NOMO-1 treated with dmso at 0.1 percent for 144 hours (cell line): ENCODE results near the gene DPH3.
A peak's percentile ranks its signal among the peaks of the same experiment; 100 is the strongest.

Experiments
- DNase-seq: peaks from one replicate; lab custom pipeline; 2025; ENCODE audit not compliant: unreplicated experiment; lab: John Stamatoyannopoulos, UW

Gene DPH3

GRCh38 chr3:16294844-16295243 is 30.1 kb upstream of the DPH3 start:
- DNase-seq: no peak

DNA sequence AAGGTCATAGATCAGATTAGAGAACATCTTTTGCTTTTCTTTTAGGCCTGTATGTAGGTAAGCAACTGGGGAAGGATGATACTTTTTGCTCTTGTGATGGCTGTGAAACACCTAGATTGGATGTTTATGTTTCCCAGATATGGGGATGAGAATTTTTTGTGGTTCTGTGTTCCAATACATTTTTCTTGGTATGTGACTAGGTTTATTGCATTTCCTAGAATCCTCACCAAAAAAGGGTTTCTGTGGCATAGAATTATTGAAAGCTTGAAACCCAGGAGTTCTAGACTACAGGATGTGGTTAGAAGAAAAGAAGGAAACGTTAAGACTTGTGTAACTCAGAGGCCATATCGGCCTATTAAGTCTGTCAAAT is 26.1 kb upstream of the DPH3 start:
- DNase-seq: peak; percentile 70

DNA sequence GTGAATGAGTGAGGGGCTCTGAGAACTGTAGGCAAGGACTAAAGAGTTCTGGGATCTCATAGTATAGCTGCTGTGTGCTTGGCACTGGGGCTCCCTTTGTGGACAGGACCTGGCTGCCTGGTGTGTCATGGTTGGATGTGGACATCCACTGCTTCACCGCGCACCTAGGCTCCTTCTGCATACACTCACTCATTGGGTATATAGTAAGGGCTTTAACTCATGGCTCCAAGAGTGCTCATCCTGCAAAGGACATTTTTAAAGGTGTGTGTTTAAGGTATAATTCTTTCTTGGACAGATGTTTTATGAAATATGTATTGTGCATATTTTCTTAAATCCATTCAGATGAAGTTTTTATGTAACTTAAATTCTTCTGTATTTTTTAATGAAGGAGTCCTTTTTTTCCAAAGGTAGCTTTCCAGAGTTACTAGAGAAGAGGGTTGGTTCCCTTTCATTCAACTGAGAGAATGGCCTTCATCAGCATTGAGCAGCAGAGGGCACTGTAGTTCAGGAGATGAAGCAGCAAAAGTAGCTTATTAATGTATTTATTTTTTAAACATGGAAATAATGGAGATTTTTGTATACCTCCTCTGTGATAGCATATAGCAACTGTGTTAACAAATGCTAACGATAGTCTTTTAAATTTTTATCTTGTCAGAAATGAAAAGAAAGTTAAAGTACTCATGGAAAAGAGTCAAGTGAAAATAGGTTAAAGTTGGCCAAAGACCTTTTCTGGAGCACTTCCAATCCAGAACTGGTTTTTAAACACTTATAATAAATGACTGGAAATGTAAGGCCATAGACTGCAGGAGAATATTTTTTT is 25.5 kb upstream of the DPH3 start:
- peak; percentile 9 for DNase-seq

DNA sequence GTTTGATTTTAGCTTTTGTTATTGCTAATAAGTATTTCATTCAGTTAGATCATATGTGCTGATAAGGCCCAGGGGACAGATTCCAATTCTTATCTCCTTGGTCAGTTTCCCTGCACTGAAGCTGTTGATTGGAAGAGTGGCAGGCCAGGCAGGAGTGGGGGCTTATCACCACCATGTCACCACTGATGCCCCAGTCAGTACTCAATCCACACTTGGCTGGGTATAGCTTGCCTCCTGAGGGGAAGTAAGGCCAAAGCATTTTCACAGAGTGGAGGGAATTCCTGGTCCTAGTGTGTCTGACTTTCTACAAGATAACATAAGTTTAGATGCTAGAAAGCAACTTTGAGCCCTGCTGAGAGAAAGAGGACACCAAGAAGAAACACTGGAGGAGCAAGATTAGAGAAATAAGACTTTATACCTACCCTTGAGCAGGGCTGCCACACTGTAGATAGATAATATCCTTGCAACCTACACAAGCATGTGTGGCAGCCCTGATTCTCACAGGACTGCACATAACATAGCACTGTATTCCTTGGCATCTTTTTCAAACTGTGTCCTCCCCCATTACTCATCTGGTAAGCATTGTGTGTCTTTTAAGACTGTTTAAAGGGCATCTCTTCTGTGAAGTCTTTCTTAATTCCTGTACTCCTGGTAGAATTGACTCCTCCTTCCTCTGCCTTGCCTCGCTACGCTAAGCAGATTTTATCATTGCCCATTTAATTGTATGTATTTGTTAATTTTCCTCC is 24.6 kb upstream of the DPH3 start:
- no peak for DNase-seq

- DNase-seq: no peak
Measured at GRCh38 chr3:16288664-16289063, 23.9 kb upstream of the DPH3 start.

GRCh38 chr3:16286751-16287543 is 22.2 kb upstream of the DPH3 start:
- DNase-seq: no peak

- no peak for DNase-seq
Measured at GRCh38 chr3:16286161-16286560, 21.4 kb upstream of the DPH3 start.

GRCh38 chr3:16284633-16285032 is 19.9 kb upstream of the DPH3 start:
- no peak for DNase-seq

- no peak for DNase-seq
Measured at GRCh38 chr3:16280671-16281070, 15.9 kb upstream of the DPH3 start.

DNA sequence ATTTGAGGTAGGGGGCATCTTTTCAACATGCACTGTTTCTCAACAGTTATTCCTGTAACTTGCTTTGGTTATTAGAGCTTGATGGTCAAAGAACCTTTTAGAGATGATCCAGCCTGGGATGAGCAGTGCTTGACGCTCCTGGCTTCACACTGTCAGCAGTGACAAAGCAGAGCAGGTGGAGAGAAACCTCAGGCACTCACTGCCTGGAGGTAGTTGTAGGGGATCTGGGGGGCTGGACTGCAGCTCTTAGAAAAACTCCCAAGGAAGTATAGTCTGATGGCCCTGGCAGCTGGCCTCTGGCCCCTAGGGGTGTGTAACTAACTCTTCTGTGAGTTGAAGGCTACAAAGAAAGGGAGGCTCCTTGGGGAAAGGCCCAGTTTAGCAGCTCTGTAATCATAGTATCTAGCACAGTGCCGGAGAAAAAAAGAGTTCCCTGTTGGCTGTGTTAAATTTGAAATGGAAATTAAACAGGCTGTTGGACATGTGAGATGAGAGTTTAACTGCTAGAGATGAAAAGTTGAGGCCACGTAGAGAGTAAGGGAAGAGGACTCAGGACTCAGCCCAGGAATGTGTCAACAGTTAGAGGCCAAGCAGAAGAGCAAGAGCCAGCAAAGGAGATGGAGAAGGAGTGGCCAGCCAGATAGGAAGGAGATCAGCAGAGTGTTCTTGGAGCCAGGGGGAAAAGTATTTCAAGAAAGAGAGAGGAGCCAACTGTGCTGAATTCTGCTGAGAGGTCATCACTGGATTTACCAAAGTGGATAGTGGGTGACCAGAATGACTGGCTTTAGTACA is 14.5 kb upstream of the DPH3 start:
- no peak for DNase-seq

DNA sequence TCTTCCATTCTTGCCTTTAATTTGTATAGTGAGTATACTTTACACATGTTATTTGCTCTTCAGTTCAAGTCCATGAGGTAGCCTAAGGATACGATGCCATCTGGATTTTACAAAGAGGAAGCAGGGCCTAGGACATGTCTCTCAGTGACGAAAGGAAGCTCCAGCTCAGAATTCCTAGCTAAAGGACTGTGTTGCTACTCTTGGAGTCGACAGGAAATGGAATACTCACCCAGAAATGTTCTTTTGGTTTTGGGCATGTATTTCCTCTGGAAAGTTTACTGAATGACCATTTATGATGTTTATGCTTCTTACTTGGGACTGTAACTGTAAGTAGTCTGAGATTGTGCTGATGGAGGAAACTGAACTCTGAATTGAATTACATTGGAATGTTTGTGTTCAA is 12.7 kb upstream of the DPH3 start:
- no peak for DNase-seq

GRCh38 chr3:16273867-16274266 is 9.1 kb upstream of the DPH3 start:
- no peak for DNase-seq

GRCh38 chr3:16272588-16272987 is 7.8 kb upstream of the DPH3 start:
- no peak for DNase-seq

- DNase-seq: no peak
Measured at GRCh38 chr3:16270855-16271254, 6.1 kb upstream of the DPH3 start.

- no peak for DNase-seq
Measured at GRCh38 chr3:16266714-16267113, 2.0 kb upstream of the DPH3 start.

GRCh38 chr3:16265455-16265786 is 678 bp upstream of the DPH3 start:
- DNase-seq: no peak

GRCh38 chr3:16264174-16264707 is 502 bp downstream of the DPH3 start:
- DNase-seq: no peak

DNA sequence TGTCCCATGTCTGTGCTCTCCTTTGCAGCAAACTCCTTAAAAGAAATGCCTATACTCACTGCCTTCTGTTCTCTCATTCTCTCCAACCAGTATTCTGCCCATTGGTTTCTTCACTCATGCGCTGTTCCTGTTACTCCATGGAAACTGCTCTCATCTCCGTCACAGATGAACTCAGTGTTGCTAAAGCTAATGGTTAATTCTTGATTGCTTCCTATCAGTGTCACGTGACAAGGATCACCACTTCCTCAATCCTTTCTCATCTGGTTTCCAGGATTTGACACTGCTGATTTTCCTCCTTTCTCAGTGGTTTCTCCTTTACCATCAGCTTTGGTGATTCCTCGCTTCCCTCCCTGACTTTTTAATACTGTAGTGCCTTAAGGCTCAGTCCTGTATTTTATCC is 2.6 kb downstream of the DPH3 start:
- DNase-seq: no peak

GRCh38 chr3:16260046-16260445 is 4.7 kb downstream of the DPH3 start:
- no peak for DNase-seq

DNA sequence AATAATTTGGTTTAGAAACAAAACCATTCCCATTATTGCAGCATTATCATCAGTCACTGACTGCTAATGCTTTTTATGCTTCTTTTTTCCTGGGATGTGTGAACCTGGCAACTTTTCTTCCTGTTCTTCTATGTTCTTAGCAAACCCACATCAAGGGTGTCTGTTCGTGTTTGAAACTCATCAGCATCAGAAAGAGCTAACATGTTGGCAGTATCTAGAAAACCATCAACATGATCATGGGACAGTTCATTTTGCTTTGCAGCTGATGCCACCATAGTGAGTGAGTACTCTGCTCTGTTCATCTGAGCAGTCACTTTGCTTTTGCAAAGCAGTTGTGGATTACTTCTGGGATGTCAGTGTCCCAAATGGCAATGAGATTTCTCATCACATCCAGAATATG is 5.9 kb downstream of the DPH3 start:
- DNase-seq: no peak

GRCh38 chr3:16258177-16258576 is 6.6 kb downstream of the DPH3 start:
- no peak for DNase-seq
